Mesothelial cell of epicardium (in vitro differentiated cells): ENCODE measurements around the gene RUNX1. TPM values are rescaled to one million over a fixed set of nuclear protein-coding genes. Genes with fewer than 3 reads are reported as not detected.

ENCODE experiments used
- DNase-seq, 2 experiments: peaks; one replicate each; pipeline ENCODE4 v3.0.0; 2021; ENCODE audit warnings: low spot score in 2 of 2; ENCODE audit not compliant: unreplicated experiment in 2 of 2
- H3K27ac Mint-ChIP-seq: 2 replicates; pipeline ENCODE4 v1.8.0; 2021; ENCODE audit warnings: mixed read lengths
- H3K27me3 Mint-ChIP-seq: 2 replicates; pipeline ENCODE4 v1.8.0; 2021; ENCODE audit warnings: low read depth, mixed read lengths
- H3K36me3 Mint-ChIP-seq: 2 replicates; pipeline ENCODE4 v1.8.0; 2021; ENCODE audit warnings: mixed read lengths
- H3K4me1 Mint-ChIP-seq: 2 replicates; pipeline ENCODE4 v1.8.0; 2021; ENCODE audit warnings: mixed read lengths
- H3K4me3 Mint-ChIP-seq: 2 replicates; pipeline ENCODE4 v1.8.0; 2021; ENCODE audit warnings: mild to moderate bottlenecking, moderate library complexity, mixed read lengths
- H3K9me3 Mint-ChIP-seq: 2 replicates; pipeline ENCODE4 v1.8.0; 2021; ENCODE audit warnings: mixed read lengths
- total RNA-seq: library from RNA; stranded (reverse); gene quantifications from 3 replicates; pipeline ENCODE4 v1.2.1, GENCODE V29; 2021
- TF ChIP-seq, protein P1 (sequence below): fragments of 200-600 bp; sonication (generic); IDR thresholded peaks from one replicate; pipeline ENCODE4 v1.5.0; 2021; ENCODE audit warnings: antibody characterized with exemption; ENCODE audit not compliant: unreplicated experiment

The RUNX1 gene
- total RNA-seq, 1 donor from 2014 or later = 41.2 TPM

DNA sequence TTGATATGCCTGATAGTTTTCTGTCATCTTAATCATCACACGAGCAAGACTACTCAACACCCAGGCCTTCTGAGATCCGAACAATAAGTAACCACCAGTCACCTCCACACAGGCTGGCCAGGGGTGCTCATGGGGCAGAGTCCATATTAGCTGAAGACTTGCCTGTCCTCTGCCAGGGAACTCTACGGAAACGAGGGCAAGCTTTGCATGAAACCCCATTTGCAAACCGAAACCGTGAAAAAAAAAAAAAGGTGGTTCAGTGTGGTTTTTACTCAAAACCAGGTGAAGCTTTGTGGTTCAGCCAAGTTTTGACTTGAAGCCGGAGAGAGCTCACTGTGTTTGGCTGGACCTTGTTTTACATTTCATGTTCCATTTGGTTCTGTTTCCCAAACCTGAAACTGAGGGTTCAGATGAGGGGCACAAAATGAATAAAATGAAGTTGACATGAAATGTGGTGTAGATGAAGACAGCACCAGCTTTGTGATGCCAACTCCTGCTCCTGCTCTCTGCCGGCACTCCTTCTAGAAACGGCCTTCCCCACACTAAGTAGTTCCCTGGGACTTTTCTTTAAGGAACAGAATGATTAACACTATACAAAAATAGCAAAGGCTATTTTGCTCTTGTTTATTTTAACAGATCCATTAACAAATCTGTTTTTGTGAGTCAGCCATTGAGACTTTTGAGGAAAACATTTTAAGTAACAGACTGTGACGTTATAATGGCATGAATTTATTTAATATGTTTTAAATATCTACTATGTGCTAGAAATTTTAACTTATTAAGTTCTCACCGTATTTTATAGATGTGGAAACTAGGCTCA is 74.7 kb downstream of the RUNX1 start:
- Mint-ChIP-seq H3K4me1 (peaks cover 11% of the 10 kb centered on the region), H3K27ac (no peak overlapping the region), H3K36me3 (no peaks in the 10 kb centered on the region), H3K4me3 (no peak overlapping the region), H3K9me3 (no peaks in the 10 kb centered on the region), H3K27me3 (peaks cover 3% of the 10 kb centered on the region)
- DNase-seq = no peak
- TF ChIP-seq, protein P1, sequence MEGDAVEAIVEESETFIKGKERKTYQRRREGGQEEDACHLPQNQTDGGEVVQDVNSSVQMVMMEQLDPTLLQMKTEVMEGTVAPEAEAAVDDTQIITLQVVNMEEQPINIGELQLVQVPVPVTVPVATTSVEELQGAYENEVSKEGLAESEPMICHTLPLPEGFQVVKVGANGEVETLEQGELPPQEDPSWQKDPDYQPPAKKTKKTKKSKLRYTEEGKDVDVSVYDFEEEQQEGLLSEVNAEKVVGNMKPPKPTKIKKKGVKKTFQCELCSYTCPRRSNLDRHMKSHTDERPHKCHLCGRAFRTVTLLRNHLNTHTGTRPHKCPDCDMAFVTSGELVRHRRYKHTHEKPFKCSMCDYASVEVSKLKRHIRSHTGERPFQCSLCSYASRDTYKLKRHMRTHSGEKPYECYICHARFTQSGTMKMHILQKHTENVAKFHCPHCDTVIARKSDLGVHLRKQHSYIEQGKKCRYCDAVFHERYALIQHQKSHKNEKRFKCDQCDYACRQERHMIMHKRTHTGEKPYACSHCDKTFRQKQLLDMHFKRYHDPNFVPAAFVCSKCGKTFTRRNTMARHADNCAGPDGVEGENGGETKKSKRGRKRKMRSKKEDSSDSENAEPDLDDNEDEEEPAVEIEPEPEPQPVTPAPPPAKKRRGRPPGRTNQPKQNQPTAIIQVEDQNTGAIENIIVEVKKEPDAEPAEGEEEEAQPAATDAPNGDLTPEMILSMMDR = no peak

DNA sequence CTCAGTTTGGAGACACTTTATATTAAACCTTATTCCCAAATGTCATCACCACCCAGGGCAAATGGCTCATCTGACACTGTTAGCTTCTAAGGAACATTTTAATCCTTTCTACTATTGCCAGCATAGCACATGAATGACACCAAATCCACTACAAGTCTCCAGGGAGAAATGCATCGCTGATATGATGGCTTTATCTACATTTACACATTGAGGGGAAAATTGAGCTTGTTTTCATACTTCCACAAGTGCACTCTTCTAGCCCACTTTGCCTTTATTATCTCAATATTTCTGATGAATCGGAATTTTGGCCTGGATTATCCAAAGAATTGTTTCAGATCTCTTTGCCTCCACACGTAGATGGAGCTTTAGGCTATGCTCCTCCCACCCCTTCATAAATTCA is 75.4 kb downstream of the RUNX1 start:
- Mint-ChIP-seq H3K36me3 (no peaks in the 10 kb centered on the region), H3K27me3 (peaks cover 3% of the 10 kb centered on the region), H3K4me1 (peaks cover 18% of the 10 kb centered on the region), H3K9me3 (no peaks in the 10 kb centered on the region), H3K4me3 (no peak overlapping the region), H3K27ac (no peak overlapping the region)
- TF ChIP-seq, protein P1 = no peak
- no peak for DNase-seq

DNA sequence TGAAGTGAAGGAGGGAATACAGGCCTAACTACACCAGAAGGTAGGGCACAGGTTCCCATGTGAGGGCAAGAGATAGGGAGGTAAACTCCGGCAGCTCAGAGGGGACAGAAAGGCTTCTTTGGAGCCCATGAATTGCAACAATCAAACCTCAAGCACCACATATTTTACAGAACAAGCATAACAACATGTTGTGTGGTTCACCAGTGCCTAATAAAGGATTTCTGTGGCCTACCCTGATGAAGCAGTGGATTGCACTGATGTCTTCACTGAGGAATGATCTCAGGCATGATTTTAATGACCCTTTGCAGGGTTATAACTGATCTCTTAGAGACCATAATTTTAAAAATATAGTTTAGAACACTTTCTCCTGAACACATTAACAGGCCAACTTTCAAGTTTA is 77.4 kb downstream of the RUNX1 start:
- H3K9me3 Mint-ChIP-seq = no peaks in the 10 kb centered on the region
- H3K4me1 Mint-ChIP-seq = peaks cover 30% of the 10 kb centered on the region
- DNase-seq = no peak
- H3K36me3 Mint-ChIP-seq = no peaks in the 10 kb centered on the region
- H3K27me3 Mint-ChIP-seq = peaks cover 4% of the 10 kb centered on the region
- H3K4me3 Mint-ChIP-seq = no peak overlapping the region
- TF ChIP-seq, protein P1 = no peak
- no peak overlapping the region for H3K27ac Mint-ChIP-seq

DNA sequence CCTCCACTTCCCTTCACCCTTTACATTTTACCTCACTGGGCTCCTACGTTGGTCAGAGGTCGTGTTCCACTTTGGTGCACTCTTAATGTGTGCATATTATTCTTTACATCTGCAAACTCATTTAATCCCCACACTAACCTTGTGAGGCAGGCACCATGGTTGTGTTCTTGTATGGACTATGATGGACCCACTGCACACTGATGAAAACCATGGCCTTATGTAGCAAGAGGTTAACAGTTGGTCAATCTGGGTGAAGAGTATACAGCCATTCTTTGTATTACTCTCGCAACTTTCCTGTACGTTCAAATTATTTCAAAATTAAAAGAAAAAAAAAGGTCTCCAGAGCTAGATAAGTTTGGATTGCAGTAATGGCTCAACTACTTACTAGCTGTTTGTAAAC is 78.5 kb downstream of the RUNX1 start:
- no peak for DNase-seq
- no peak overlapping the region for H3K4me3 Mint-ChIP-seq
- H3K9me3 Mint-ChIP-seq = no peaks in the 10 kb centered on the region
- TF ChIP-seq, protein P1 = no peak
- no peak overlapping the region for H3K27ac Mint-ChIP-seq
- peaks cover 4% of the 10 kb centered on the region for H3K27me3 Mint-ChIP-seq
- no peaks in the 10 kb centered on the region for H3K36me3 Mint-ChIP-seq
- peaks cover 30% of the 10 kb centered on the region for H3K4me1 Mint-ChIP-seq

DNA sequence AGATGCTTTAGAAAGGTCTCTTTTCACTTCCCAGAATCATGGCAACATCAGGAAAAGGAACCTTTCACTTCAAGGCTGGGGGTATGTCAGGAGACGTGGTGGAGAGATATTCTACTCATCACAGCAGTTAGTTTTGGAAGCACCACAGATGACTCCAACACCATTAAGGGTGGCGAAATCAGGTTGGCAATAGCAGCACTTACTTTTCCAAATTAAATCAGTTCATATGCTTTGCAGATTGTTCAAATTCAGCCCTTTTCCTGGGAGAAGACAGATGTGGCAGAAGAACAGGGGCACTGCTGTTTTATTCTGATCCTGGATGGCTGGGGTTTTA is 79.0 kb downstream of the RUNX1 start:
- peaks cover 30% of the 10 kb centered on the region for H3K4me1 Mint-ChIP-seq
- H3K27me3 Mint-ChIP-seq = peaks cover 4% of the 10 kb centered on the region
- H3K27ac Mint-ChIP-seq = no peak overlapping the region
- H3K4me3 Mint-ChIP-seq = no peak overlapping the region
- H3K36me3 Mint-ChIP-seq = no peaks in the 10 kb centered on the region
- H3K9me3 Mint-ChIP-seq = no peaks in the 10 kb centered on the region
- no peak for DNase-seq
- TF ChIP-seq, protein P1 = no peak
